H1 (cell line): Measurements from ENCODE around the gene RBM38. TPM values are rescaled to one million over a fixed set of nuclear protein-coding genes. Genes with fewer than 3 reads are reported as not detected.

Experiments used
- KDM1A ChIP-seq: fragments of 200-600, 300-600 bp; sonication (generic); IDR thresholded peaks from 2 replicates; pipeline ENCODE4 v1.7.1; 2016; ENCODE audit warnings: mild to moderate bottlenecking, low read length, borderline replicate concordance
- polyA plus RNA-seq, 7 experiments: library from polyadenylated mRNA; depleted of rRNA in 3 of 7; stranded (reverse) in 5 of 7; unstranded in 2 of 7; fragments of >200 nt in 5 of 7; fragments of 200-250 nt in 2 of 7; gene quantifications; 1 replicate in 5 of 7; 2 replicates in 1 of 7; 4 replicates in 1 of 7; pipeline versions ENCODE4 v1.2.1 to v1.2.3, GENCODE V29; 2011 to 2013; ENCODE audit warnings: missing spikeins in 2 of 7, mixed read lengths in 2 of 7
- total RNA-seq: library from RNA; stranded (reverse); fragmentation: NEBNext Ultra II Directional; extraction: Animal tissue kit (Norgen Biotek cat#: 25700); gene quantifications from 2 replicates; pipeline ENCODE4 v1.2.1, GENCODE V29; 2021

The RBM38 gene
- total and polyA plus RNA-seq, 2 of the 8 experiments (the other 6 are each of a cell fraction or from before 2014, with no cell fraction given) = 57.7 to 109 TPM

DNA sequence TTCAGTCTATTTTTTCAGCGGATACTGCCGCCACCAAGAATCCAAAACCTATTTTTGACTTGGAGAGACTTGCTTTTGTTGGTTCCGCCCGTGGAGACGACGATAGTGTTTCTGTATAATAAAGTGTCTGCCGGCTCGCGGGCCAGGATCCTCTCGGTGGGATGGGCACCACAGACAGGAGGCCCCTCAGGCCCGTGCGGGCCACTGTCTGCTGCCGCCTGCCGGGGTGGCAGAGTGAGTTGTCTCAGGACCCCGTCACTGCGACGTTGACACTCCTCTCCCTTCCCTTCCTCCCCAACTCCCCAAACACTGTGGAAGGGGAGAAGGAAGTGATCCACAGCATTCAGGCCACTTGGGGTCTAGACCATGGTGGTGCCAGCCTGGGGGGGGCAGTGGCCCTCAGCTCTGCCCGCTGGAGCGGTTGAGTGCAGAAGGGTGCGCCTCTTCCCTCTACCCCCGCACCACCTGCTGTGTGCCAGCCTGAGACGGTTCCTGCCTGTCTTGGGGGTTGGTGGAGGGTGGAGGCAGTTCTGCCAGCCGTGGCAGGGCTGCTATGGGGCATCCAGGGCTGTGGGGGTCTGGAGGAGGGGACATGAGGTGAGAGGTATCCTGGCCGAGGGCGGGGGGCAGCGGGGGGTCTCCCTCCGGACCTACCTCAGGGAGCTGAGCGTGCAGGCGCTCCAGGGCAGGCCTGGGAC lies 17.5 kb downstream of the RBM38 start (continued):
- TF ChIP-seq KDM1A = no peak
